Mucosa of rectum (tissue), 2 donors: ENCODE results near the gene GUF1.

Experiments used
- H3K27ac ChIP-seq, 2 donors: one replicate each; pipeline ENCODE4 v1.7.0; 2013; ENCODE audit warnings: inconsistent platforms in 2 of 2, low read depth in 2 of 2, low read length in 2 of 2
- H3K27me3 ChIP-seq, 2 donors: one replicate each; pipeline ENCODE4 v1.7.0; 2013; ENCODE audit warnings: low read length in 2 of 2; ENCODE audit not compliant: control insufficient read depth in 2 of 2, insufficient read depth in 2 of 2
- H3K36me3 ChIP-seq, 2 donors: one replicate each; pipeline ENCODE4 v1.7.0; 2013; ENCODE audit warnings: low read length in 2 of 2; ENCODE audit not compliant: control insufficient read depth in 2 of 2, insufficient read depth in 2 of 2
- H3K4me1 ChIP-seq, 2 donors: one replicate each; pipeline ENCODE4 v1.7.0; 2013; ENCODE audit warnings: low read length in 2 of 2, mild to moderate bottlenecking in 1 of 2; ENCODE audit not compliant: control insufficient read depth in 2 of 2, insufficient read depth in 2 of 2
- H3K4me3 ChIP-seq, 2 donors: one replicate each; pipeline ENCODE4 v1.7.0; 2013; ENCODE audit warnings: low read length in 2 of 2
- H3K9ac ChIP-seq, 2 donors: one replicate each; pipeline ENCODE4 v1.7.0; 2013; ENCODE audit warnings: low read length in 2 of 2, low read depth in 1 of 2, mild to moderate bottlenecking in 1 of 2
- H3K9me3 ChIP-seq, 2 donors: one replicate each; pipeline ENCODE4 v1.7.0; 2013; ENCODE audit warnings: low read length in 2 of 2; ENCODE audit not compliant: control insufficient read depth in 2 of 2
- donor health status: healthy.
- donor health status: Normal muscosa, but diverticular disease.

Gene GUF1

GRCh38 chr4:44700427-44700826, 22.2 kb downstream of the GUF1 start:
- H3K27me3 ChIP-seq = no peaks in the 10 kb centered on the region
- H3K36me3 ChIP-seq = peaks cover 32 to 39% of the 10 kb centered on the region in 2 donors
- no peaks in the 10 kb centered on the region for H3K4me1 ChIP-seq
- no peaks in the 10 kb centered on the region for H3K9me3 ChIP-seq
- no peak overlapping the region for H3K4me3 ChIP-seq
- no peak overlapping the region for H3K27ac ChIP-seq
- H3K9ac ChIP-seq = no peak overlapping the region

- no peaks in the 10 kb centered on the region for H3K27me3 ChIP-seq
- H3K9ac ChIP-seq = no peak overlapping the region
- peaks cover 30 to 38% of the 10 kb centered on the region in 2 donors for H3K36me3 ChIP-seq
- H3K4me3 ChIP-seq = no peak overlapping the region
- no peak overlapping the region for H3K27ac ChIP-seq
- H3K4me1 ChIP-seq = no peaks in the 10 kb centered on the region
- no peaks in the 10 kb centered on the region for H3K9me3 ChIP-seq
These were observed 22.8 kb downstream of the GUF1 start for GRCh38 chr4:44701037-44701436.

- Histone ChIP-seq H3K27ac (no peak overlapping the region), H3K4me1 (no peaks in the 10 kb centered on the region), H3K9me3 (no peaks in the 10 kb centered on the region), H3K27me3 (no peaks in the 10 kb centered on the region), H3K36me3 (peaks cover 25 to 27% of the 10 kb centered on the region in 2 donors), H3K4me3 (no peak overlapping the region), H3K9ac (no peak overlapping the region)
These were observed 26.5 kb downstream of the GUF1 start for GRCh38 chr4:44704673-44705072.

GRCh38 chr4:44713125-44713524, 34.9 kb downstream of the GUF1 start:
- peaks cover 0 to 2% of the 10 kb centered on the region in 2 donors for H3K36me3 ChIP-seq
- H3K4me1 ChIP-seq = no peaks in the 10 kb centered on the region
- H3K27ac ChIP-seq = no peak overlapping the region
- no peaks in the 10 kb centered on the region for H3K9me3 ChIP-seq
- H3K27me3 ChIP-seq = no peaks in the 10 kb centered on the region
- no peak overlapping the region for H3K9ac ChIP-seq
- H3K4me3 ChIP-seq = no peak overlapping the region

- Histone ChIP-seq H3K27me3 (no peaks in the 10 kb centered on the region), H3K36me3 (no peaks in the 10 kb centered on the region), H3K27ac (no peak overlapping the region), H3K9ac (no peak overlapping the region), H3K9me3 (no peaks in the 10 kb centered on the region), H3K4me3 (no peak overlapping the region), H3K4me1 (no peaks in the 10 kb centered on the region)
These were observed 38.4 kb downstream of the GUF1 start for GRCh38 chr4:44716597-44716996.

GRCh38 chr4:44720371-44720770, 42.2 kb downstream of the GUF1 start:
- peaks cover 0 to 3% of the 10 kb centered on the region in 2 donors for H3K4me1 ChIP-seq
- H3K9me3 ChIP-seq = no peaks in the 10 kb centered on the region
- H3K36me3 ChIP-seq = no peaks in the 10 kb centered on the region
- H3K27me3 ChIP-seq = no peaks in the 10 kb centered on the region
- no peak overlapping the region for H3K27ac ChIP-seq
- no peak overlapping the region for H3K9ac ChIP-seq
- no peak overlapping the region for H3K4me3 ChIP-seq

GRCh38 chr4:44722001-44722400, 43.8 kb downstream of the GUF1 start:
- H3K9ac ChIP-seq = no peak overlapping the region
- no peaks in the 10 kb centered on the region for H3K9me3 ChIP-seq
- H3K4me1 ChIP-seq = peaks cover 3 to 8% of the 10 kb centered on the region in 2 donors
- H3K27me3 ChIP-seq = no peaks in the 10 kb centered on the region
- H3K36me3 ChIP-seq = no peaks in the 10 kb centered on the region
- no peak overlapping the region for H3K4me3 ChIP-seq
- no peak overlapping the region for H3K27ac ChIP-seq

- Histone ChIP-seq H3K27me3 (no peaks in the 10 kb centered on the region), H3K9me3 (no peaks in the 10 kb centered on the region), H3K4me3 (peak overlapping the region; percentile 70 to 89), H3K27ac (no peak overlapping the region), H3K36me3 (no peaks in the 10 kb centered on the region), H3K9ac (no peak overlapping the region), H3K4me1 (peaks cover 6 to 9% of the 10 kb centered on the region in 2 donors)
These were observed 46.9 kb downstream of the GUF1 start for GRCh38 chr4:44725166-44725565.

- Histone ChIP-seq H3K36me3 (no peaks in the 10 kb centered on the region), H3K27me3 (no peaks in the 10 kb centered on the region), H3K4me1 (peaks cover 6 to 9% of the 10 kb centered on the region in 2 donors), H3K9ac (peak overlapping the region; percentile 74 to 84), H3K27ac (peak overlapping the region in 1 of 2 donors; percentile 67), H3K9me3 (no peaks in the 10 kb centered on the region), H3K4me3 (peak overlapping the region; percentile 70 to 89)
These were observed 47.5 kb downstream of the GUF1 start for GRCh38 chr4:44725726-44726037.

- no peaks in the 10 kb centered on the region for H3K27me3 ChIP-seq
- no peaks in the 10 kb centered on the region for H3K9me3 ChIP-seq
- H3K4me3 ChIP-seq = peak within 1 kb of the TSS; percentile 70 to 89
- peak within 1 kb of the TSS; percentile 74 to 84 for H3K9ac ChIP-seq
- H3K36me3 ChIP-seq = no peaks in the 10 kb centered on the region
- peak within 1 kb of the TSS; percentile 39 to 67 for H3K27ac ChIP-seq
- H3K4me1 ChIP-seq = peaks cover 6 to 9% of the 10 kb centered on the region in 2 donors
These were observed 48.0 kb downstream of the GUF1 start, which contains the start of gene GNPDA2 for GRCh38 chr4:44726038-44726871. Gene GNPDA2 (minus strand): TSS chr4:44726556. CDS start chr4:44722207, 4,349 bp downstream.
